Thyroid gland (tissue), 4 donors: ENCODE results near the gene TANC1.

Source experiments
- POLR2A ChIP-seq, 2 donors: fragments of 450-650 bp; IDR thresholded peaks; one replicate each; pipeline ENCODE4 v1.6.1; 2017; ENCODE audit warnings: antibody characterized with exemption in 2 of 2, mild to moderate bottlenecking in 2 of 2, moderate library complexity in 1 of 2
- TF ChIP-seq, protein P1 (sequence below), 6 experiments: fragments of 200-600 bp in 3 of 6; fragments of 450-650 bp in 3 of 6; sonication (generic) in 3 of 6; IDR thresholded peaks; one replicate each; pipeline ENCODE4 v1.5.1; 2016 to 2019; ENCODE audit warnings: antibody characterized with exemption in 6 of 6, mild to moderate bottlenecking in 2 of 6, inconsistent platforms in 1 of 6, moderate library complexity in 1 of 6

DNA sequence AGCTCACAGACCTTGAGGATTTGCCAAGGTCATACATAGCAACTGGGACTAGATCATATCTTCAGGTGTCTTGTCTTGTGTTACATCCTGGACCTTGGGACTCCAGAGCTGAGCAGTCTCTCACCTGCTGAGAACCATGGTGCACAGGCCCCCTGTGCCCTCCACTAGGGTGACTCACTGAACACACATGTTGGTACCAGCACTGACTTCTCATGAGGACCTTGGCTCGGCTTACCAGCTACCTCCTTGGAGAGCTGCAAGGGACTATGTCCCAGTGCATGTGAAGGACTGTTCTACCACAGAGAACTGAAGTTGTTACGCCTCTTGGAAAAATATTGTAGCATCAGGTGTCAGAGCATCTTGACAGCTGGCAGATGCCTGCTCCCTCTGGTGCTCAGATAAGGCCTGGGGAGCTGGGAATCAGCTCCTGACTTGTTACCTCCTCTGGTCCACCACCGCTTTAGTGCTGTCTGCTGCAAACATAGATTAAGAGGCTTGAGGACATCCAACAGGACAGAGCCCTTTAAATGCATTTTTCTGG lies 246.0 kb downstream of the TANC1 start:
- TF ChIP-seq, protein P1, sequence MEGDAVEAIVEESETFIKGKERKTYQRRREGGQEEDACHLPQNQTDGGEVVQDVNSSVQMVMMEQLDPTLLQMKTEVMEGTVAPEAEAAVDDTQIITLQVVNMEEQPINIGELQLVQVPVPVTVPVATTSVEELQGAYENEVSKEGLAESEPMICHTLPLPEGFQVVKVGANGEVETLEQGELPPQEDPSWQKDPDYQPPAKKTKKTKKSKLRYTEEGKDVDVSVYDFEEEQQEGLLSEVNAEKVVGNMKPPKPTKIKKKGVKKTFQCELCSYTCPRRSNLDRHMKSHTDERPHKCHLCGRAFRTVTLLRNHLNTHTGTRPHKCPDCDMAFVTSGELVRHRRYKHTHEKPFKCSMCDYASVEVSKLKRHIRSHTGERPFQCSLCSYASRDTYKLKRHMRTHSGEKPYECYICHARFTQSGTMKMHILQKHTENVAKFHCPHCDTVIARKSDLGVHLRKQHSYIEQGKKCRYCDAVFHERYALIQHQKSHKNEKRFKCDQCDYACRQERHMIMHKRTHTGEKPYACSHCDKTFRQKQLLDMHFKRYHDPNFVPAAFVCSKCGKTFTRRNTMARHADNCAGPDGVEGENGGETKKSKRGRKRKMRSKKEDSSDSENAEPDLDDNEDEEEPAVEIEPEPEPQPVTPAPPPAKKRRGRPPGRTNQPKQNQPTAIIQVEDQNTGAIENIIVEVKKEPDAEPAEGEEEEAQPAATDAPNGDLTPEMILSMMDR (IDR thresholded peaks at IDR 0.05) = no peak
- TF ChIP-seq POLR2A (IDR thresholded peaks at IDR 0.05) = no peak
